Central memory CD4-positive, alpha-beta T cell (primary cell): ENCODE data around the gene PAX5.

ENCODE experiments used
- DNase-seq: peaks from one replicate; pipeline ENCODE4 v3.0.0; 2022

The PAX5 gene

DNA sequence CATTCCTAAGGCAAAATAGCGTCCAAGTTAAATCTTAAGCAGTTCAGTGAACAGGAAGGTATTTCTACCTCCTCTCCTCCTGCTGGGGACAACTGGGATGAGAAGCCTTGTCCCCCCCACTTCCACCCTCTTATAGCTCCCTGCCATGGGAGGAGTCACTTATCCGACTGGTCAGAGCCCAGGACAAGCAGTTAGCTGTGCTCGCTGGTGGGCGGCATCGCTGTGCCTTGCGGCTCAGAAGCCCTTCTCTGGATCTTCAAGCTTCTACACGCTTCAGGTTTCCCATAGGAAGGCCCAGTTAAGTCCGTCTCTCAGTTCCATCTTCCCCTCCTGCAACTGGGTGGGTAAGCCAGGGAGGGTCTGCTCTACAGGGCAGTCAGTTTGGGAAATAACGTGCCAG lies 77.2 kb downstream of the PAX5 start:
- no peak for DNase-seq

- no peak for DNase-seq
Measured at GRCh38 chr9:36950389-36950788, 83.7 kb downstream of the PAX5 start.

- no peak for DNase-seq
Measured at GRCh38 chr9:36949466-36949865, 84.6 kb downstream of the PAX5 start.

DNA sequence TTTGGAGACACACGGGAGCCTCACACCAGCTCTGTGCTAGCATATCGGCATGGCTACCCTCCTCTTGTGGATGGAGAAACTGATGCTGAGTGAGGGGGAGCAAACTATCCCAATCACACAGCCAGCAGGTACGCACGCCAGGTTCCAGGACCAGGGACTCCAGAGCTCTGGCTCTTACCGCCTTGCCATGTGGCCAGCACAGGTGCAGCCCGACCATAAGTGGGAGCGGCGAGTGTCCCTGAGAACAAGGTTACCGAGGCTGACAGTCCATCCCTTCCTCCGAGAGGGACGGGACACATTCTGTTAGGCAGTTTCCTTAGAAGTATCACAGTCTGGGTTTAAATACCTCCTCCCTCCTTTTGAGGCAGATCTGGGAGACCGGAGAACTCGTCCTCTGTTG lies 86.0 kb downstream of the PAX5 start:
- DNase-seq = no peak

DNA sequence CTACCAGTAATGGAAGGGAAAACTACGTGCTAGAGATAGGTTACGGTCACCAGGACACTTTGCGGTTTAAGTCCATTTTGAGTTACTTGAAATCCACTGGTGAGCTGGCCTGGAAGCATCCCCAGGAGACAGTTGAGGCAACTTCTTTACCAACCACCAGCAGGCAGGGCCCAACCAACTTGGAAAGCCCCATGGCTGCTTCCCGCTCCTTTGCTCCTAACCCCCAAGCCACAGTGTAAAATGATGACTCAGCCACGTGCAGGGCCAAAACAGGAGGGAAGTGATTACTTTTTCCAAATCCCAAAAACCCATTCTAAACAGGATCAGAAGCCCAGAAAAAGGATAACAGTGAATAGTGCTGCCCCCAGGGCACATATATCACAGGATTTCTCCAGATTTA lies 87.4 kb downstream of the PAX5 start:
- no peak for DNase-seq

GRCh38 chr9:36945999-36946398 lies 88.1 kb downstream of the PAX5 start:
- no peak for DNase-seq

DNA sequence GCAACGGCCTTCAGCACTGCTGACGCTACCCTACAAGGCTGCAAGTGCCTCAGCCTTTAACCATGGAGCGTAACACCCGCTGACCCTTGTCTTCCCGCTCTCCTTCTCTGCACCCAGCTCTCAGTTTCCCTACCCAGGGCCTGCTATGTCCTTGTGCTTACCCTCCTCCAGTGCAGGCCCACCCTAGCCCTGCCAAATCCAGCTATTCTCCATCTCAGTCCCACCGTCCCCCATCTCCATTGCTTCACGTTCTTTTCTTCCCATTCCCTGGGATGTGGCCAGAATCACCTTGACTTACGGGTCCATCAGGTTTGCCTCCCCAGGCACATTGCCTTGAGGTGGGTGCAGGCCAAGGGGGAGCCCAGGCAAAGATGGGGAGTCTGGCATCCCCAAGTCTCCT lies 91.2 kb downstream of the PAX5 start:
- no peak for DNase-seq

DNA sequence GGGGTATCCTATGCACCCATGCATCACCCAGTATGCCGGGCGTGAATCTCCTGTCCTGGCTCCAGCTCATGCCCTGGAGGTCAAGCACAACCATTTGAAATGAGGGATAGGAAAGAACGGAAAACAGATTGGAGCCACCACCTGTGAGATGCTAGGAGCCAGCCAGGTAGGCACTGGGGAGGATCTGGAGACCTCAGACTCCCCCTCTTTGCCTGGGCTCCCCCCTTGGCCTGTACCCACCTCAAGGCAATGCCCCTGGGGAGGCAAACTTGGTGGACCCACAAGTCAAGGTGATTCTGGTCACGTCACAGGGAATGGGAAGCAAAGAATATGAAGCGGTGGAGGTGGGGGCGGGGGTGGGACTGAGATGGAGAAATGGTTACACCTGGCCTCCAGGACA lies 92.6 kb downstream of the PAX5 start:
- DNase-seq = no peak

- DNase-seq = no peak
Measured at GRCh38 chr9:36940881-36941280, 93.2 kb downstream of the PAX5 start.

- no peak for DNase-seq
Measured at GRCh38 chr9:36940500-36940853, 93.6 kb downstream of the PAX5 start.

DNA sequence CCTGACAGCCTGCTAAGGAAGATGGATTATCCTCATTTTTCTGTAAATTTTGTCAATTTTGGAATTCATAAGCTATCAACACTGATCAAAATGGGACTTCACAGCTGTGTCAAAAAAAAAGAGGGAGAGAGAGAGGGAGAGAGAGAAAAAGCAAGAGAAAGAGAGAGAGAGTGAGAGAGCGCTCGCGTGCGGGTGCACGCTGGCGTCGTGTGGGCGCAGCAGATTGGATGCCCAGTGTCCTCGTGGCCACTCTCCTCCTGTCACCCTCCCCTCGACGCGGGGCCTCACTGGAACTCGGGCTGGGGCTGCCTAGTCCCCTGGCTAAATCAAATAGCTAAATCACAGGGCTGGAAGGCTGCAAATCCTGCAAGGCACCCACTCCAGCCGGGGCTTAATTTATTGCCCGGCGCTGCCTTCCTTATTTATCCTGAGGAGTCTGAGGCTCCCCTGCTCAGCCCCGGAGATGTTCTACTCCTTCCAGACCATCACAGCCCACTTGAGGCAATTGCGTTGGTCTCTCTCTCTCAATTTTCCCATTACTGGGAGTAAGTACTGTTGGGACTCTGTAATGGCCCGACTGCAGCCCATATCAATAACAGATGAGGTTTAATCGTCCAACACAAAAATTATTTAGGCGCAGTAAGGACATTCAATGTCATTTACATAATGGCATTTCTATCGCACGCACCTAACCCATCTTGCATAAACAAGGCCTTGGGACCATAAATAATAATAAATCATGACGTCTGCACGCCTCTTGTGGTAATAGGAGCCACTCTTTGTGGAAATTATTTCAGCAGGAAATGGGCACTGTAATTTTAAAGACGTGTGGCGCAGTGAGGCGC lies 94.2 kb downstream of the PAX5 start:
- DNase-seq = no peak

DNA sequence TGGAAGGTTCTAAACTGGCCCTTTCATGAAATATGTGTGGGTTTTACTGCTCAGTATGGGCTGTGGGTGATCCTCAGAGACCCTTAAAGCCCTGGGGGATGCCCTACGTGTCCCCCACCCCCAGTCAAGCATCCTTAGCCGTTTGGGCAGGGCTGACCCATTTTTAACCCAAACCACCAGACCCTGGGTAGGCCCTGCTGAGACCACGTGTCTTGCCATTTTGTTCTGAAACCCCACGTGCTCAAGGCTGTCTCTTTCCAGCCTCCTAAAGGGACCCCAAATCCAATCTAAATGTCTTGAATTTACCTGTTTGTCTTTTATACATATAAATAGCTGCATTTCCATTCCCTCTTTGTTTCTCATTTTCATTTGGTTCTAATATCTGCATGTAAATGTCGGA lies 94.9 kb downstream of the PAX5 start:
- DNase-seq = no peak

DNA sequence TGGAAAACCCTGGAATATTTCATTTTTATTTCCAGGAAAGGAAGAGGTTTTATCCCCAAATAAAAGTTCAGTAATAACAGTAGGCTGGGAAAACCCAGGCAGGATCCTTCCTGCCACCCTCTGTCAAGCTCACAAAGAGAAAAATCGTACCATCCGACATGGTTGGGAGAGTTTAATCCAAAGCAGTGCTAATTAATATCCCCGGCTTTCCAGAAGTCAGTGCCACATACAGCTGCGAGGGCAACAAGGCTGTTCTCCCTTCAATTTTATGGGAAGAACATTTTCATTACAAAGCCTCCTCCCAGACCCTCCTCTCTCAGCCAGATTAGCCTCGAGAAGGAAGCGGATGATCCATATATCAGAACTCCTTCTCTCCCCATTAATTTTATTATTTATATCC lies 95.5 kb downstream of the PAX5 start:
- no peak for DNase-seq

DNA sequence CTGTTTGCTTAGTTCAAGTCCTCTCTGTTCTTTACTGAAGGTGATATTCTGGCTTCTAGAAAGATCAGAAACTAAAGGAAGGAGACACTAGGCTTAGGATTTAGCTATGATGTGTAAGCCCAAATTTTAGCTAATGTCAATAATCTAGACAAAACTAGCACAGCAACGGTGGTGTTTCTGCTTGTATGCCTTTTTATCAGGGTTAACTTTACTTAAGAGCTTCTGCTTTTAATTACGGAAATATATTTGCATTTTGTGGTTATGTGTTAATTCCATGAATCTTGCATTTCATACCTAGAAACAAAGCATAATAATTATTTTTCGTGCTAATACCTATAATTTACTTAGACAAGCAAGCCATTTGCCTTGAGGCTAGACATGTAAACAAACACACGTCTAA lies 96.1 kb downstream of the PAX5 start:
- DNase-seq = no peak

GRCh38 chr9:36937346-36937745 lies 96.7 kb downstream of the PAX5 start:
- no peak for DNase-seq

- DNase-seq = no peak
Measured at GRCh38 chr9:36936498-36936831, 97.6 kb downstream of the PAX5 start.

DNA sequence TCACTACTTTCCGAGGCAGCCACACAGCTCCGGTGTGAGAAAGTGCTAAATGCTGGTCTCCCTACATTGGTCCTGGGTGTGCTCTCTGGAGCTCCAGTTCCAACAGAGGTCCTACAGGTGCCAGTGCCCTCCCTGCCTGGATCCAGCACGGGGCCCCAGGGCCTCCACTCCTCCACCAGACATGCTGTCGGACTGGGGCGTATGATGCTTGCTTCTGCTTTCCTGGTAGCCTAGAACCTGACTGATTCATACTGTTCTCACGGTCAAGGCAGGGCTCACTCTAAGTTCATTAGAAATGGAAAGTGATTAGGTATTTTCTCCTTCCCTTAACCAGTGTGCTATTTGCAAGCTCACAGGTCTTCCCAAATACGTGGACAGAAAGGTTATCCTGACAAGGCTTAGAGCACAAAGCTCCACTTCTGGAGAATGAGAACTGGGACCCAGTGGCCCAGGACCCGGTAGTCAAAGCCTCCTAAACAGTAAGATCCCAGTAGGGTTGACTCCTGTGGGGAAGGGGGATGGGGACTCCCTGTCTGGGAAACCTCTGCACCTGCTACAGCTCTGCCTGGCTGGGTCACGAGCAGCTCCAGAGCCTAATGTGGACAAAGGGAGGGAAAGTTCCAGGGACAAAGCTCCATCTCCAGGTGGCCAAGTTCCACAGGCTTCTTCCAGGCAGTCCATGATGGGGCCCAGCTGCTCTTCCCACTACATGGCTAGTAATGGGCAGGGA lies 98.1 kb downstream of the PAX5 start:
- DNase-seq = no peak

GRCh38 chr9:36935332-36935731 lies 98.7 kb downstream of the PAX5 start:
- DNase-seq = no peak

DNA sequence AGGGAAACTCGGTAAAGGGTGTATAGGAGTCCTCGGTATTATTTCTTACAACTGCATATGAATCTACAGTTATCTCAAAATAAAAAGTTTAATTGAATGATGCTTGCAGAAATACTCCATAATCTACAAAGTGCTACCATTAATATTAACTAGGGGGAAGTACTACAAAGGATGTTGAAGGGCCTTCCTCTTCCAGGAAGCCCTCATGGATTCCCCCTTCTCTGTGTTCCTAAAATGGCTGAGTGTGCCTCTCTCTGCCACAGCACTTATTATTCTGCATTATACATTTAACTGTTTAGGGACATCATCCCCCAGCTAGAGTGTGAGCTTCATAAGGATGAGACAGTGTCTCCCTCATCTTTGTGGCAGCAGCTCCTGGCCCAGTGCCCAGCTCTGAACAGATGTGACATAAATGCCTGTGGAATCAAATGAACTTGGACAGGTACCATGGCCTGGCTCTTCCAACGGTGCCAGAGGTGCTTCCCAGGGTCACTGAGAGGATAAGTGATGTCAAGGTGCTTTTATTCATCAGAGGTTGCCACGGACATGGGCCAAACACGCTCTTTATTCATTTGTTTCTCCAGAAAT lies 99.5 kb downstream of the PAX5 start:
- no peak for DNase-seq

- DNase-seq = no peak
Measured at GRCh38 chr9:36933676-36934215, 100.3 kb downstream of the PAX5 start.

DNA sequence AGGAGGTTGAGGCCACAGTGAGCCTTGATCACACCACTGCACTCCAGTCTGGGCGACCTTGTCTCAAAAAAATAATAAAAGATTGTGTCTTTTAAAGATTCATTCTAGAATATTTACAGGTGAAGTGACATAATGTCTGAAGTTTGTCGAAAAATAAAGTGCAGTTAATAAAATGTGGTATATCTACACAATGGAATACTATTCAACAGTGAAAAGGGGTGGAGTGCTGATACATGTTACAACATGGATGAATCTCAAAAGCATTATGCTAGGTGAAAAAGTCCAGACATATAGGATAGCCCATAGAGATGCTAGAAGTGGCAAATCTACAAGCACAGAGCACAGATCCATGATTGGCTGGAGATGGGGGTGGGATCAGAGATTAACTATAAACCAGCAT lies 101.9 kb downstream of the PAX5 start:
- DNase-seq = no peak

- no peak for DNase-seq
Measured at GRCh38 chr9:36930941-36931340, 103.1 kb downstream of the PAX5 start.

- no peak for DNase-seq
Measured at GRCh38 chr9:36929350-36929675, 104.8 kb downstream of the PAX5 start.

- DNase-seq = no peak
Measured at GRCh38 chr9:36928670-36929349, 105.3 kb downstream of the PAX5 start.
